Inflammatory macrophage treated with lipopolysaccharide for 1 hour (primary cell): ENCODE data around the gene VSNL1.

Source experiments
- DNase-seq, 2 donors: peaks; one replicate each; pipeline ENCODE4 v3.0.0-alpha.2; 2020 to 2022

VSNL1 gene

GRCh38 chr2:17648581-17648980, 108.1 kb downstream of the VSNL1 start:
- DNase-seq, result peak; percentile 74 to 82

- no peak for DNase-seq
These were observed 108.5 kb downstream of the VSNL1 start for GRCh38 chr2:17649026-17649425.

- no peak for DNase-seq
These were observed 112.3 kb downstream of the VSNL1 start for GRCh38 chr2:17652681-17653394.

- DNase-seq, result no peak
These were observed 117.3 kb downstream of the VSNL1 start for GRCh38 chr2:17657759-17658158.

GRCh38 chr2:17658251-17658843, 117.9 kb downstream of the VSNL1 start:
- peak; percentile 21 to 64 for DNase-seq

GRCh38 chr2:17660219-17660618, 119.7 kb downstream of the VSNL1 start:
- no peak for DNase-seq

- DNase-seq, result no peak
These were observed 121.0 kb downstream of the VSNL1 start for GRCh38 chr2:17661460-17661859.

GRCh38 chr2:17662723-17663122, 122.2 kb downstream of the VSNL1 start:
- DNase-seq, result no peak

GRCh38 chr2:17664534-17664933, 124.0 kb downstream of the VSNL1 start:
- DNase-seq, result no peak

GRCh38 chr2:17667898-17668297, 127.4 kb downstream of the VSNL1 start:
- DNase-seq, result no peak

- no peak for DNase-seq
These were observed 132.3 kb downstream of the VSNL1 start for GRCh38 chr2:17672583-17673317.

- DNase-seq, result no peak
These were observed 134.3 kb downstream of the VSNL1 start for GRCh38 chr2:17674817-17675216.

- DNase-seq, result no peak
These were observed 139.6 kb downstream of the VSNL1 start for GRCh38 chr2:17680119-17680518.

GRCh38 chr2:17682098-17682857, 141.8 kb downstream of the VSNL1 start:
- DNase-seq, result no peak

GRCh38 chr2:17683981-17684380, 143.5 kb downstream of the VSNL1 start:
- no peak for DNase-seq

GRCh38 chr2:17688600-17688999, 148.1 kb downstream of the VSNL1 start:
- no peak for DNase-seq

- no peak for DNase-seq
These were observed 148.5 kb downstream of the VSNL1 start for GRCh38 chr2:17689010-17689409.

- DNase-seq, result no peak
These were observed 150.3 kb downstream of the VSNL1 start for GRCh38 chr2:17690776-17691175.
